Measurements from ENCODE around the gene CDCA5. TPM values are rescaled to one million over a fixed set of nuclear protein-coding genes. Genes with fewer than 3 reads are reported as not detected.

The CDCA5 gene
- total RNA-seq, 4 donors from 2014 or later: 0.56 to 2.8 (median 1.4) TPM; not detected in 1

GRCh38 chr11:65032216-65032615 is 51.6 kb downstream of the CDCA5 start:
- ATAC-seq (ENCODE audit: low FRiP score): no peak
- TF ChIP-seq CTCF (IDR thresholded peaks at IDR 0.05): no peak
- DNase-seq (ENCODE audit: low spot score): no peak

Small RNA genes within 50 kb of the gene (small RNA-seq; reads per million reads assigned to genes)
- gene SNX15: not detected

Other genes with a start within 250 kb of the CDCA5 start
- under 1 TPM; 0.19 to 0.48 (median 0.42) TPM for gene CDC42BPG, start 239.4 kb downstream of the CDCA5 start, total RNA-seq
- gene EHD1, start 205.4 kb downstream of the CDCA5 start, total RNA-seq: 100 to 1,000 TPM in 2 of 4 donors, 10 to 100 TPM in 2; 66.4 to 226 (median 94.8) TPM
- gene ATG2A, start 166.8 kb downstream of the CDCA5 start, total RNA-seq: 10 to 100 TPM; 20.3 to 34.8 (median 22.2) TPM
- gene PPP2R5B, start 159.4 kb downstream of the CDCA5 start, total RNA-seq: 10 to 100 TPM in 3 of 4 donors, 1 to 10 TPM in 1; 7.8 to 20.3 (median 12.4) TPM
- gene GPHA2, start 148.1 kb downstream of the CDCA5 start, total RNA-seq: not detected
- gene MAJIN, start 111.9 kb downstream of the CDCA5 start, total RNA-seq: not detected
- 1 to 10 TPM in 2 of 4 donors, under 1 TPM in 2; 0.46 to 6.0 (median 1.2) TPM for gene BATF2, start 87.1 kb downstream of the CDCA5 start, total RNA-seq
- gene ARL2, start 69.9 kb downstream of the CDCA5 start, total RNA-seq: 100 to 1,000 TPM in 3 of 4 donors, 10 to 100 TPM in 1; 95.1 to 199 (median 160) TPM
- gene SNX15, start 56.6 kb downstream of the CDCA5 start, total RNA-seq: 10 to 100 TPM; 14.7 to 28.5 (median 20.0) TPM
- 10 to 100 TPM in 2 of 4 donors, 1 to 10 TPM in 2; 4.8 to 11.8 (median 10.1) TPM for gene SAC3D1, start 42.8 kb downstream of the CDCA5 start, total RNA-seq
- 10 to 100 TPM; 17.0 to 39.1 (median 23.3) TPM for gene NAALADL1, start 25.5 kb downstream of the CDCA5 start, total RNA-seq
- gene ZFPL1, start 182 bp upstream of the CDCA5 start, total RNA-seq: 10 to 100 TPM; 21.3 to 44.5 (median 32.6) TPM
- gene VPS51, start 12.2 kb upstream of the CDCA5 start, total RNA-seq: 100 to 1,000 TPM; 151 to 208 (median 192) TPM
- gene TM7SF2, start 27.8 kb upstream of the CDCA5 start, total RNA-seq: 100 to 1,000 TPM in 1 of 4 donors, 10 to 100 TPM in 3; 44.8 to 345 (median 88.6) TPM
- gene ZNHIT2, start 33.7 kb upstream of the CDCA5 start, total RNA-seq: 10 to 100 TPM; 12.1 to 18.6 (median 15.3) TPM
- 100 to 1,000 TPM; 612 to 842 (median 711) TPM for gene FAU, start 38.1 kb upstream of the CDCA5 start, total RNA-seq
- 10 to 100 TPM; 37.2 to 47.9 (median 43.2) TPM for gene MRPL49, start 38.3 kb upstream of the CDCA5 start, total RNA-seq
- 10 to 100 TPM; 47.1 to 58.2 (median 50.5) TPM for gene SYVN1, start 50.5 kb upstream of the CDCA5 start, total RNA-seq
- gene SPDYC, start 86.2 kb upstream of the CDCA5 start, total RNA-seq: not detected
- 100 to 1,000 TPM in 2 of 4 donors, 10 to 100 TPM in 2; 72.8 to 109 (median 92.9) TPM for gene CAPN1, start 97.9 kb upstream of the CDCA5 start, total RNA-seq
- gene POLA2, start 177.9 kb upstream of the CDCA5 start, total RNA-seq: 10 to 100 TPM in 1 of 4 donors, 1 to 10 TPM in 3; 3.5 to 13.7 (median 6.9) TPM
- gene CDC42EP2, start 230.8 kb upstream of the CDCA5 start, total RNA-seq: 100 to 1,000 TPM in 1 of 4 donors, 10 to 100 TPM in 3; 44.0 to 120 (median 68.6) TPM
- gene DPF2, start 249.8 kb upstream of the CDCA5 start, total RNA-seq: 10 to 100 TPM; 23.3 to 32.9 (median 27.3) TPM

Data from omental fat pad (tissue), 4 donors.